Transverse colon (tissue), 4 donors: ENCODE results near the gene PLEKHO2. TPM values are rescaled to one million over a fixed set of nuclear protein-coding genes. Genes with fewer than 3 reads are reported as not detected.

Source experiments
- DNase-seq: peaks from one replicate; pipeline ENCODE4 v3.0.0-alpha.2; 2019
- H3K27ac ChIP-seq, 4 donors: fragments of 200-600 bp; sonication (generic); 2 replicates each; pipeline ENCODE4 v1.5.1; 2016 to 2018; ENCODE audit warnings: inconsistent platforms in 4 of 4
- H3K27me3 ChIP-seq: fragments of 200-600 bp; sonication (generic); 2 replicates; pipeline ENCODE4 v1.5.1; 2017; ENCODE audit warnings: inconsistent platforms
- H3K36me3 ChIP-seq, 4 donors: fragments of 200-600 bp; sonication (generic); 2 replicates each; pipeline ENCODE4 v1.5.1; 2017 to 2019; ENCODE audit warnings: inconsistent platforms in 4 of 4
- H3K4me1 ChIP-seq, 4 donors: fragments of 200-600 bp; sonication (generic); 2 replicates each; pipeline ENCODE4 v1.5.1; 2017 to 2020; ENCODE audit warnings: inconsistent platforms in 4 of 4
- H3K4me3 ChIP-seq, 4 donors: fragments of 200-600 bp; sonication (generic); 1 replicate in 1 of 4; 2 replicates in 3 of 4; pipeline versions ENCODE4 v1.5.1 to v1.6.1; 2017 to 2019; ENCODE audit warnings: inconsistent platforms in 4 of 4
- H3K9me3 ChIP-seq, 2 donors: fragments of 200-600 bp; sonication (generic); 2 replicates each; pipeline ENCODE4 v1.5.1; 2017 to 2019; ENCODE audit warnings: inconsistent platforms in 2 of 2
- EP300 ChIP-seq: sonication (generic); formaldehyde crosslinking; IDR thresholded peaks from one replicate; pipeline ENCODE4 v1.6.1; 2017; ENCODE audit warnings: antibody characterized with exemption, low read depth
- POLR2A ChIP-seq: fragments of 450-650 bp; IDR thresholded peaks from one replicate; pipeline ENCODE4 v1.6.1; 2016; ENCODE audit warnings: antibody characterized with exemption, mild to moderate bottlenecking, moderate library complexity
- POLR2AphosphoS5 ChIP-seq, 3 donors: sonication (generic); formaldehyde crosslinking; IDR thresholded peaks; one replicate each; pipeline ENCODE4 v1.6.1; 2016; ENCODE audit warnings: antibody characterized with exemption in 3 of 3
- WGBS, 2 donors: methylation state at CpG; one replicate each; pipeline ENCODE4 v1.1.5; 2018; ENCODE audit warnings: low coverage in 1 of 2; 5-methylcytosine and 5-hydroxymethylcytosine counted together
- in situ Hi-C, 4 donors: fragments of 200-750 bp; cut with MboI; loops; one replicate each; pipeline versions ENCODE4 v1.15.0 to v1.15.1; 2017; ENCODE audit warnings: low sequenced_read_pairs in 3 of 4, low pct_ligation_motif_present in 1 of 4, low pct_unique_long_range_greater_than_20kb in 1 of 4
- intact Hi-C: fragments of 100-400 bp; cut with DNase I; formaldehyde crosslinking; loops from one replicate; pipeline ENCODE4 v1.15.1; 2023; ENCODE audit warnings: low total_unique reads
- total RNA-seq, 4 donors: library from RNA; depleted of rRNA; stranded (reverse); fragments of >200 nt; gene quantifications; one replicate each; pipeline ENCODE4 v1.1.0, GENCODE V29; 2016
- TF ChIP-seq, protein P1 (sequence below), 5 experiments: fragments of 200-600 bp in 3 of 5; fragments of 450-650 bp in 2 of 5; sonication (generic) in 3 of 5; IDR thresholded peaks; 1 replicate in 2 of 5; 2 replicates in 3 of 5; pipeline ENCODE4 v1.5.1; 2016 to 2017; ENCODE audit warnings: antibody characterized with exemption in 5 of 5, inconsistent platforms in 3 of 5, mild to moderate bottlenecking in 2 of 5, moderate library complexity in 1 of 5

The PLEKHO2 gene
- total RNA-seq, 4 donors from 2014 or later, result 4.6 to 12.3 (median 9.8) TPM

DNA sequence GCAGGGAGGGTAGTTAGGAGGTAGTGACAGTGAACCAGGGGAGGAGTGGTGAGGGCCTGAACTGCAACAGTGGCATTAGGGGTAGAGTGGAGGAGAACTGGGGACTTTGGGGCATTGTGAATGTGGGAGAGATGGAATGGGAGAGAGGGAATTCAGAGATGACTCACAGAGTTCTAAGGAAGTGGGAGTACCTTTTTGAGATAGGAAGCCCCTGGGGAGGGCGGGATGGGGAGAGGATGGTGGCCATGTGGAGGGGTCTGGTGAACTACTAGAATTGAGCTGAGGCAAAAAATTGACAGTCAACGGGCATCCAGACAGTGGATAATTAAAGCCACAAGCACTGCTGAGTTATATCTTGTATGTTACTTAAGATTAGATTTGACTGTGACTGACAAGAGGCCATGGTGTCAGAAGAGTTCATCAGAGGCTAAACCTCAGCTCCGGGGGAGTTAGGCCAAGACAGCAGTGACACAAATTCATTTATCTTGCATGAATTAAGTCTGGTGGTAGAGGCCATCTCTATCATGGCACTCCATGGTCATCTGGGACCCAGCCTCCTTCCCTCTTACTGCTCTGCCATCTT, 34.0 kb downstream of the PLEKHO2 start:
- in situ Hi-C loops (no loop called here), intact Hi-C loops (no loop called here)
- Histone ChIP-seq H3K4me1 (peaks cover 0 to 20% (median 5%) of the 10 kb centered on the region in 4 donors), H3K27me3 (no peaks in the 10 kb centered on the region), H3K27ac (no peak overlapping the region), H3K36me3 (no peaks in the 10 kb centered on the region), H3K9me3 (no peaks in the 10 kb centered on the region), H3K4me3 (no peak overlapping the region)
- no peak for DNase-seq
- TF ChIP-seq POLR2AphosphoS5 (IDR thresholded peaks at IDR 0.05), result no peak
- TF ChIP-seq EP300, result no peak
- TF ChIP-seq, protein P1, sequence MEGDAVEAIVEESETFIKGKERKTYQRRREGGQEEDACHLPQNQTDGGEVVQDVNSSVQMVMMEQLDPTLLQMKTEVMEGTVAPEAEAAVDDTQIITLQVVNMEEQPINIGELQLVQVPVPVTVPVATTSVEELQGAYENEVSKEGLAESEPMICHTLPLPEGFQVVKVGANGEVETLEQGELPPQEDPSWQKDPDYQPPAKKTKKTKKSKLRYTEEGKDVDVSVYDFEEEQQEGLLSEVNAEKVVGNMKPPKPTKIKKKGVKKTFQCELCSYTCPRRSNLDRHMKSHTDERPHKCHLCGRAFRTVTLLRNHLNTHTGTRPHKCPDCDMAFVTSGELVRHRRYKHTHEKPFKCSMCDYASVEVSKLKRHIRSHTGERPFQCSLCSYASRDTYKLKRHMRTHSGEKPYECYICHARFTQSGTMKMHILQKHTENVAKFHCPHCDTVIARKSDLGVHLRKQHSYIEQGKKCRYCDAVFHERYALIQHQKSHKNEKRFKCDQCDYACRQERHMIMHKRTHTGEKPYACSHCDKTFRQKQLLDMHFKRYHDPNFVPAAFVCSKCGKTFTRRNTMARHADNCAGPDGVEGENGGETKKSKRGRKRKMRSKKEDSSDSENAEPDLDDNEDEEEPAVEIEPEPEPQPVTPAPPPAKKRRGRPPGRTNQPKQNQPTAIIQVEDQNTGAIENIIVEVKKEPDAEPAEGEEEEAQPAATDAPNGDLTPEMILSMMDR (IDR thresholded peaks at IDR 0.05), result no peak
- no peak for TF ChIP-seq POLR2A
- 88 to 100% methylated on average over 2 to 3 of the region's 3 CpGs for WGBS, 2 donors

DNA sequence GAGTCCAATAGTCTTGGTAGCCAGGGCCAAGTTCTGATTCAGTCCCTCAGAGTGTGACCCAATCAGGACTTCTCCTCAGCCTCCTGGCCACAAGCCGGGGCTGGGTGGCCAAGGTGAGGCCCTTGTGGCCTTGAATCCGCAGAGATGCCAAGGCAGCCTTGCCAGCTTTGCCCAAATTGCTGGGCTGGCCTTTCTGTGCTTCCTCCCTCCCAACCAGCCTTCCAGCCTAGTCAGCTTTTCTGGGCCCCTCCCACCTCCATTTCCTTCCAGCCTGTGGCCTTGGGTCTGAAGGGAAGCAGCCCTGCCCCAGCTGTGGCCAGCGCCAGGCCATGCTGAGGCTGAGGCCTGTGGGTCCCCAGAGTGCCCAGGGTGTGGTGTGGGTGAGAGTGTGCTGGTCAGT, 35.7 kb downstream of the PLEKHO2 start:
- in situ Hi-C loops, result no loop called here
- intact Hi-C loops, result no loop called here
- Histone ChIP-seq H3K36me3 (no peaks in the 10 kb centered on the region), H3K9me3 (no peaks in the 10 kb centered on the region), H3K27ac (peak overlapping the region; percentile 46 to 55 (median 52)), H3K4me3 (no peak overlapping the region), H3K4me1 (peaks cover 0 to 28% (median 5%) of the 10 kb centered on the region in 4 donors), H3K27me3 (no peaks in the 10 kb centered on the region)
- peak; percentile 53 for DNase-seq
- 50% methylated on average over 3 of the region's 3 CpGs; no CpG with 5 or more reads in 1 of the 2 donors for WGBS, 2 donors
- no peak for TF ChIP-seq POLR2A
- peak in 1 of 3 donors; percentile 16 for TF ChIP-seq POLR2AphosphoS5 (IDR thresholded peaks at IDR 0.05)
- TF ChIP-seq, protein P1 (IDR thresholded peaks at IDR 0.05), result no peak
- no peak for TF ChIP-seq EP300

DNA sequence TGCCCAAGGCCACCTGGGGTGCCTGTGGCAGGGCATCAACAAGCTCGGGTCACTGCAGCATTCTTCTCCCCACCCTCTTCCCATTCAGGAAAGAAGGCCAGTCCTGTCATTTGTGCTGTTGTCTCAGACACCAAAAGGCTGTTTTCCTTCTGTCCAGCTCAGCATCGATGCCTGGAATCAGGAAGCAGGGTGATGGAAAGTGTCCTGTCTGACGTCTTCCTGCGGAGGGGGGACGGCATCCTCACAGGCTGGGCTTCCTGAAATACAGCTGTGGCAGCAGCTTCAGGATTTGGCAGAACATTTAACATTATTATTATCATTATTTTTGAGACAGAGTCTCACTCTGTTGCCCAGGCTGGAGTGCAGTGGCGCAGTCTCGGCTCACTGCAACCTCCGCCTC, 37.0 kb downstream of the PLEKHO2 start:
- WGBS, 2 donors, result 84% methylated on average over 8 of the region's 8 CpGs; no CpG with 5 or more reads in 1 of the 2 donors
- peaks cover 0 to 28% (median 4%) of the 10 kb centered on the region in 4 donors for H3K4me1 ChIP-seq
- H3K9me3 ChIP-seq, result no peaks in the 10 kb centered on the region
- in situ Hi-C loops (no loop called here), intact Hi-C loops (no loop called here)
- peak overlapping the region; percentile 46 to 55 (median 52) for H3K27ac ChIP-seq
- no peaks in the 10 kb centered on the region for H3K36me3 ChIP-seq
- peak; percentile 33 for DNase-seq
- H3K4me3 ChIP-seq, result no peak overlapping the region
- no peaks in the 10 kb centered on the region for H3K27me3 ChIP-seq
- peak; percentile 21 to 48 (median 26) for TF ChIP-seq POLR2AphosphoS5 (IDR thresholded peaks at IDR 0.05)
- no peak for TF ChIP-seq POLR2A
- no peak for TF ChIP-seq EP300
- TF ChIP-seq, protein P1 (IDR thresholded peaks at IDR 0.05), result no peak

DNA sequence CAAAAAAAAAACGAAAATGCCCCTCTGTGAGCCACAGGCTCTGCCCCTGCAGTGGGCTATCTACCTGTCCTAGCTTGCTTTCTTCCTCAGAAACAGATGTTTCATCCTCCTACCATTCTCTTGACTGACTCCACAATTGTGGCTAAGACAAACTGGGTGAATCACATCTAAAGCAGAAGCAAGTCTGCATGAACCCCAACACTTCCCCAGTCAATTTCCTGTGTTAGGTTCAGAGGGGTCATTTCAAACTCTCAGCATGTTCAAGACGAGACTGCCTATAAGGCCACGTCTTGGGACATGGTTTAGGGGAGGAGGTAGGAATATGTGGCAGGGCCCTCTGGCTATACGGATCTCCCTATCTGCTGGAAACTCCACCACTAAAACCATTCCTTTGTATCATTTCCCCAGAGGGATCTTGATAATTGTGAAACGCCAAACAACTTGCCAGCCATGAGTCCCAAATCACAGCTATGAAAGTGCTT, 41.4 kb downstream of the PLEKHO2 start:
- Histone ChIP-seq H3K27me3 (no peaks in the 10 kb centered on the region), H3K36me3 (no peaks in the 10 kb centered on the region), H3K9me3 (no peaks in the 10 kb centered on the region), H3K4me1 (peaks cover 4 to 27% (median 9%) of the 10 kb centered on the region in 4 donors), H3K27ac (peak overlapping the region; percentile 42 to 70 (median 61)), H3K4me3 (no peak overlapping the region)
- in situ Hi-C loops (no loop called here), intact Hi-C loops (no loop called here)
- 0 to 66% methylated on average over 1 to 5 of the region's 5 CpGs for WGBS, 2 donors
- no peak for DNase-seq
- peak in 1 of 3 donors; percentile 35 for TF ChIP-seq POLR2AphosphoS5 (IDR thresholded peaks at IDR 0.05)
- TF ChIP-seq POLR2A, result no peak
- TF ChIP-seq EP300, result no peak
- TF ChIP-seq, protein P1 (IDR thresholded peaks at IDR 0.05), result no peak
